ENCODE measurements around the gene TSPAN32. TPM values are rescaled to one million over a fixed set of nuclear protein-coding genes. Genes with fewer than 3 reads are reported as not detected.

The TSPAN32 gene
- total RNA-seq, 2 donors from 2014 or later = 0.40 to 0.62 TPM

DNA sequence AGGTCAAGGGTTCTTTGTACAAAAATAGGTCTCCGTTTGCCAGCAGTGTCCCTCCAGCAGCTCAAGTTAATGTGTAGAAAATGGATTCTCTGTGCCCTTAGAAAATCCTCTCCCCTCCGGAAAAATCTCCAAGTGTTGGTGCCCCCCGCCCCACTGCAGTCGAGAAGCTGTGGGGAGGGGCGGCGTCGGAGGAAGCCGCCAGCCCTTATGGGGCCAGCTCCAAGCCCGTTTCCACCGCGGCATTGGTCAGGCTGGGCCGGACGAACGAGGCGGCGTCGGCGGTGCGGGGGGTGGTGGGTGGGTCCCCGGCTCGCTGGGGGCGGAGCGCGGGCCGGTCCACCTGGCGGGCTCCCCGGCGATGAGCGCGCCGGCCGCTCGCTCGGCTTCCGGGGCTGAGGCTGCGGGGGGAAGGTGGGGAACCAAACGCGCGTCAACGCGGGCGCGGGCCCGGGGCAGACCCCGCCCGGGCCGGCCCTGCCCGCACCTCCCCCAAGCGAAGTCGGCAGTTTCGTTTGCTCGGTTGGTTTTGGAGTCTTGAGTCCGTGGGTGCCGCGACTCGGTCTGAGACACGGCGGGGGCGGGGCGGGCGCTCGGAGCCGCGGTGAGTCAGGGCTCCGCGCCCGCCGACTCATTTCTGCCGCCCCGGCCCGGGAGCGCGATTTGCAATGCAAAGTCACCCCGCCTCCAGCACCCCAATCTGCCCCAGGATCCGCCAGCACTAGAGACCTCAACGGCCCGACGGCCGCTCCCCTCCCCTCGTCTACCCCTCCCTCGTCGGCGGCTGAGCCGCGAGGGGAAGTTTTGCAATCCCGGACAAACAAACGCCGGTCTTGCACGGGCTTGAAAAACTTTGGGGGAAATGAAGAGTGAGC, 32.8 kb upstream of the TSPAN32 start:
- Histone ChIP-seq H3K27me3 (peaks cover 30% of the 10 kb centered on the region), H3K9ac (ENCODE audit: low read depth in 2 of 2, low read length in 2 of 2) (peak overlapping the region; percentile 19 to 64), H3K36me3 (no peaks in the 10 kb centered on the region), H3K9me3 (no peaks in the 10 kb centered on the region), H3K4me3 (peak overlapping the region; percentile 30), H3K4me1 (no peaks in the 10 kb centered on the region), H3K27ac (peak overlapping the region; percentile 47)
- TF ChIP-seq, protein P1, sequence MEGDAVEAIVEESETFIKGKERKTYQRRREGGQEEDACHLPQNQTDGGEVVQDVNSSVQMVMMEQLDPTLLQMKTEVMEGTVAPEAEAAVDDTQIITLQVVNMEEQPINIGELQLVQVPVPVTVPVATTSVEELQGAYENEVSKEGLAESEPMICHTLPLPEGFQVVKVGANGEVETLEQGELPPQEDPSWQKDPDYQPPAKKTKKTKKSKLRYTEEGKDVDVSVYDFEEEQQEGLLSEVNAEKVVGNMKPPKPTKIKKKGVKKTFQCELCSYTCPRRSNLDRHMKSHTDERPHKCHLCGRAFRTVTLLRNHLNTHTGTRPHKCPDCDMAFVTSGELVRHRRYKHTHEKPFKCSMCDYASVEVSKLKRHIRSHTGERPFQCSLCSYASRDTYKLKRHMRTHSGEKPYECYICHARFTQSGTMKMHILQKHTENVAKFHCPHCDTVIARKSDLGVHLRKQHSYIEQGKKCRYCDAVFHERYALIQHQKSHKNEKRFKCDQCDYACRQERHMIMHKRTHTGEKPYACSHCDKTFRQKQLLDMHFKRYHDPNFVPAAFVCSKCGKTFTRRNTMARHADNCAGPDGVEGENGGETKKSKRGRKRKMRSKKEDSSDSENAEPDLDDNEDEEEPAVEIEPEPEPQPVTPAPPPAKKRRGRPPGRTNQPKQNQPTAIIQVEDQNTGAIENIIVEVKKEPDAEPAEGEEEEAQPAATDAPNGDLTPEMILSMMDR (IDR thresholded peaks at IDR 0.05) = no peak
- intact Hi-C loops (cut with DNase I) = no loop called here
- DNase-seq = peak; percentile 50

DNA sequence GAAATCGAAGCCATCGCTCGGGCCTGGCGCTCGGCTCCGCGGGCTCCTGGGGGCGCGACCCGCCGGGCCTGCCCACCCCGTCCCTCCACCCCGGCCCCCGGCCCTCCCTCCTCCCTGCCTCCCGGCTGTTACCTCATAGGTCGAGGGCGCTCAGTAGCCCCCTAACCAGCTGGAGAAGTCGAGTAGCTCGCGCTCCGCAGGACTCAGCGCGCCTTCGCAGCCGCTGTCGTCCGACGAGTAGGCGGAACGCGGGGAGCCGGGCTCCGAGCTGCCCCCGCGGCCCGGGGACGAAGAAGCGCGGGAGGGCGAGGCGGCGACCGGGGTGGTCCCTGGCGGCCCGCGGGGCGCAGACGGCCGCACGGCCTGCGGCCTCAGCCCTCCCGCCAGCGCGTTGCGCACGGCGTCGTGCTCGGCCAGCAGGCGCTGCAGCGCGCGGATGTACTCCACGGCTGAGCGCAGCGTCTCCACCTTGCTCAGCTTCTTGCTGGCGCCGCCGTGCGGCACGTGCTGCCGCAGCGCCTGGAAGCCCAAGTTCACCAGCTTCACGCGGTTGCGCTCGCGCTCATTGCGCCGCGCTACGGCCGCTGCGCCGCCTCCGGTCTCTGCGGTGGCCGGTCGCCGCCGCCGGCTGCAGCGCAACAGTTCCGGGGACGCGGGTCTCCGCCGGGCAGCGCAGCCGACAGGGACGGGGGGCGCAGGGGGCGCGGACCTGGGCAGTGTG, 32.1 kb upstream of the TSPAN32 start:
- Histone ChIP-seq H3K27ac (peak overlapping the region; percentile 47), H3K9ac (ENCODE audit: low read depth in 2 of 2, low read length in 2 of 2) (peak overlapping the region in 1 of 2 donors; percentile 49), H3K4me3 (peak overlapping the region; percentile 30), H3K27me3 (peaks cover 30% of the 10 kb centered on the region), H3K36me3 (no peaks in the 10 kb centered on the region), H3K9me3 (no peaks in the 10 kb centered on the region), H3K4me1 (no peaks in the 10 kb centered on the region)
- peak; percentile 72 for DNase-seq
- TF ChIP-seq, protein P1 (IDR thresholded peaks at IDR 0.05) = no peak
- intact Hi-C loops (cut with DNase I) = no loop called here

- Histone ChIP-seq H3K4me1 (no peaks in the 10 kb centered on the region), H3K36me3 (no peaks in the 10 kb centered on the region), H3K9me3 (no peaks in the 10 kb centered on the region), H3K27me3 (peaks cover 30% of the 10 kb centered on the region), H3K9ac (ENCODE audit: low read depth in 2 of 2, low read length in 2 of 2) (peak within 1 kb of the TSS in 1 of 2 donors; percentile 49), H3K27ac (peak within 1 kb of the TSS; percentile 47), H3K4me3 (peak within 1 kb of the TSS; percentile 30)
- intact Hi-C loops (cut with DNase I) = no loop called here
- DNase-seq = peak; percentile 33
- TF ChIP-seq, protein P1 (IDR thresholded peaks at IDR 0.05) = no peak
Observed at GRCh38 chr11:2270322-2271076, 31.3 kb upstream of the TSPAN32 start, which contains the start of gene ASCL2. ASCL2 (minus strand) TSS chr11:2270588; CDS start chr11:2270332, 256 bp downstream.

- Histone ChIP-seq H3K9ac (ENCODE audit: low read depth in 2 of 2, low read length in 2 of 2) (no peak overlapping the region), H3K27ac (no peak overlapping the region), H3K27me3 (peaks cover 30% of the 10 kb centered on the region), H3K9me3 (no peaks in the 10 kb centered on the region), H3K36me3 (no peaks in the 10 kb centered on the region), H3K4me3 (peak overlapping the region; percentile 30), H3K4me1 (no peaks in the 10 kb centered on the region)
- TF ChIP-seq, protein P1 (IDR thresholded peaks at IDR 0.05) = no peak
- intact Hi-C loops (cut with DNase I) = no loop called here
- DNase-seq = peak; percentile 39
Observed at GRCh38 chr11:2271077-2271326, 30.8 kb upstream of the TSPAN32 start.
